Right lobe of liver (tissue), 4 donors: ENCODE results near the gene MAP2K4.

Experiments
- CTCF ChIP-seq, 4 donors: fragments of 200-600 bp in 3 of 4; fragments of 450-650 bp in 1 of 4; IDR thresholded peaks; one replicate each; pipeline versions ENCODE4 v1.5.1 to v1.8.0; 2016 to 2022; ENCODE audit warnings: antibody characterized with exemption in 4 of 4, mild to moderate bottlenecking in 2 of 4
- POLR2A ChIP-seq: fragments of 450-650 bp; IDR thresholded peaks from one replicate; pipeline ENCODE4 v1.6.1; 2017; ENCODE audit warnings: antibody characterized with exemption, mild to moderate bottlenecking
- donor health status: DM: no; HTN: no; CAD: no.
- donor health status: DM: no; HTN: no; CAD: no.
- donor health status: DM: no; HTN: yes; CAD: no.

DNA sequence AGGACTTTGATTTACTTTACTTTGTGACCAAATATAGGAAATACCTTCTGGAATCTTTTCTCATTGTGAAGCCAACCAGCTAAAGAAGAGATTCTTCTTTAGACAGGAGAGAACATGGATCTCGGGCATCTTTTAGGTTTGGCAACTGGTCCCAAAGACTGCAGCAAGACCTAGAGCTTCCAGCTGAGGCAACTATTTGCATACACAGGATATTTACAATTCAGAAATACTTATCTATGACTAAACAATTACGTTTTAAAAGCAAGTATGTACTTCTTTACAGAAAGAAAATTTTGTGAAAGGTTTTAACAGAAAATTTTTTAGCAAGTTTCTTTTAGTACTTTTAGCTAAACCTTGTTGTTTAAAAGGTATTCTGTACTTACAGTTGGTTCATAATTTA, 106.5 kb downstream of the MAP2K4 start:
- TF ChIP-seq CTCF (IDR thresholded peaks at IDR 0.05) (no peak), POLR2A (no peak)
